Measurements from ENCODE around the gene SRGAP1. TPM values are rescaled to one million over a fixed set of nuclear protein-coding genes. Genes with fewer than 3 reads are reported as not detected.
A peak's percentile ranks its signal among the peaks of the same experiment; 100 is the strongest.

The SRGAP1 gene
- total and polyA plus RNA-seq, 2 of the 8 experiments (the other 6 are each of a cell fraction or from before 2014, with no cell fraction given) = 3.2 to 7.3 TPM

DNA sequence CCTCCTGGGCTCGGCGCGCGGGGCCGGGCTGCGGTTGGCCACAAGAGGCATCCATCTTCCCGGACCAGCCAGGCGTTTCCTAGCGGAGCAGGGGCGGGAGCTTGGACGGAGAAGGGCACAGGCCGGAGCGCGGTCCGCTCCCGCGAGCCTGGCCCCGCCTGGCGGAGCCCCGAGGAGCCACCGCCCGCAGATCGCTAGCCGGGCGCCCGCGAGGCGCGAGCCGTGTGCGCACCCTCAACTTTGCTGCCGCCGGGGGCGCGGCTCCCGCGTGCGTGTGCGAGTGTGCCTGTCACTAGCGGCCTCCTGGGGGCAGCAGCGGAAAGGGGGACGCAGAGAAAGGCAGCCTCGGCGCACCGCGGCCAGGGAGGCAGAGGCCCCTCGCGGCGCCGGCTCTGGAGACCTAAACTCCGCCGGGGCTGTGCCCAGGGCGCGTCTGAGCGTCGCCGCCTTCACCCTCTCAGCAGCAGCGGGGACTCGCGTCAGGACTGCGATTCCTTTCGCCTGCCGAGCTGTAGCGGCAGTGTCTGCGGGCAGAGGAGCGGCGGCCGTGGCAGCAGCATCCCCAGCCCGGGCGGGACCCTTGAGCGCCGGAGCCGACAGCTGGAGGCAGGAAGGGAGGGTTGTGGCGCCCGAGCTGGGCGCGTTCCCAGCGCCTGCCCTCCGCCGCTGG lies 644 bp upstream of the SRGAP1 start (continued):
- TF ChIP-seq SIN3A (conservative IDR thresholded peaks at IDR 0.05 in 1 of 2, IDR thresholded peaks at IDR 0.05 in 1 of 2; ENCODE audit: low read depth in 1 of 2, low read length in 2 of 2) (peak in 1 of 2 experiments; percentile 71; a peak in 2 of 4 replicates), KDM4A (IDR thresholded peaks at IDR 0.05; ENCODE audit: low read depth, low read length, severe bottlenecking) (peak; percentile 97), CBX8 (IDR thresholded peaks at IDR 0.05; ENCODE audit: borderline replicate concordance, low read depth, low read length) (no peak), HDAC2 (IDR thresholded peaks at IDR 0.05; ENCODE audit: borderline replicate concordance in 1 of 2, low read depth in 2 of 2, low read length in 2 of 2) (0 out of 4 replicates have a peak, but pooled peaks of 1 of the 2 experiments have one; percentile 30), BRCA1 (IDR thresholded peaks at IDR 0.05; ENCODE audit: low read depth, low read length) (no peak), POLR2A (IDR thresholded peaks at IDR 0.05; ENCODE audit: control extremely low read depth in 1 of 2, low read depth in 2 of 2, low read length in 2 of 2) (peak in 1 of 2 experiments; percentile 53; a peak in 1 of 3 replicates), ZNF274 (IDR thresholded peaks at IDR 0.05; ENCODE audit: borderline replicate concordance, extremely low read depth, low read length) (no peak), KDM5A (IDR thresholded peaks at IDR 0.05; ENCODE audit: low read length) (0 out of 2 replicates have a peak, but pooled peaks have one; percentile 31), GABPA (IDR thresholded peaks at IDR 0.05; ENCODE audit: borderline replicate concordance, insufficient read depth, low read length) (0 out of 2 replicates have a peak, but pooled peaks have one; percentile 10), PHF8 (conservative IDR thresholded peaks at IDR 0.05; ENCODE audit: low read depth, low read length) (peak; percentile 27; the same call in 1 of the 2 replicates), TAF1 (IDR thresholded peaks at IDR 0.05; ENCODE audit: low read depth, low read length) (peak; percentile 61), SAP30 (IDR thresholded peaks at IDR 0.05; ENCODE audit: insufficient read depth, insufficient replicate concordance, low read length) (no peak), ASH2L (IDR thresholded peaks at IDR 0.05; ENCODE audit: low read length) (peak; percentile 81), EP300 (IDR thresholded peaks at IDR 0.05; ENCODE audit: borderline replicate concordance in 1 of 2, low read depth in 2 of 2, low read length in 2 of 2) (no peak)
- TF ChIP-seq, protein P1, sequence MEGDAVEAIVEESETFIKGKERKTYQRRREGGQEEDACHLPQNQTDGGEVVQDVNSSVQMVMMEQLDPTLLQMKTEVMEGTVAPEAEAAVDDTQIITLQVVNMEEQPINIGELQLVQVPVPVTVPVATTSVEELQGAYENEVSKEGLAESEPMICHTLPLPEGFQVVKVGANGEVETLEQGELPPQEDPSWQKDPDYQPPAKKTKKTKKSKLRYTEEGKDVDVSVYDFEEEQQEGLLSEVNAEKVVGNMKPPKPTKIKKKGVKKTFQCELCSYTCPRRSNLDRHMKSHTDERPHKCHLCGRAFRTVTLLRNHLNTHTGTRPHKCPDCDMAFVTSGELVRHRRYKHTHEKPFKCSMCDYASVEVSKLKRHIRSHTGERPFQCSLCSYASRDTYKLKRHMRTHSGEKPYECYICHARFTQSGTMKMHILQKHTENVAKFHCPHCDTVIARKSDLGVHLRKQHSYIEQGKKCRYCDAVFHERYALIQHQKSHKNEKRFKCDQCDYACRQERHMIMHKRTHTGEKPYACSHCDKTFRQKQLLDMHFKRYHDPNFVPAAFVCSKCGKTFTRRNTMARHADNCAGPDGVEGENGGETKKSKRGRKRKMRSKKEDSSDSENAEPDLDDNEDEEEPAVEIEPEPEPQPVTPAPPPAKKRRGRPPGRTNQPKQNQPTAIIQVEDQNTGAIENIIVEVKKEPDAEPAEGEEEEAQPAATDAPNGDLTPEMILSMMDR (IDR thresholded peaks at IDR 0.05; ENCODE audit: control extremely low read depth in 1 of 3, insufficient read depth in 1 of 3, low read depth in 1 of 3, low read length in 3 of 3) = peak; percentile 87 to 99 (median 88)
- TF ChIP-seq, protein P2, sequence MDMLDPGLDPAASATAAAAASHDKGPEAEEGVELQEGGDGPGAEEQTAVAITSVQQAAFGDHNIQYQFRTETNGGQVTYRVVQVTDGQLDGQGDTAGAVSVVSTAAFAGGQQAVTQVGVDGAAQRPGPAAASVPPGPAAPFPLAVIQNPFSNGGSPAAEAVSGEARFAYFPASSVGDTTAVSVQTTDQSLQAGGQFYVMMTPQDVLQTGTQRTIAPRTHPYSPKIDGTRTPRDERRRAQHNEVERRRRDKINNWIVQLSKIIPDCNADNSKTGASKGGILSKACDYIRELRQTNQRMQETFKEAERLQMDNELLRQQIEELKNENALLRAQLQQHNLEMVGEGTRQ (IDR thresholded peaks at IDR 0.05; ENCODE audit: low read length) = no peak
- TF ChIP-seq, protein P3, sequence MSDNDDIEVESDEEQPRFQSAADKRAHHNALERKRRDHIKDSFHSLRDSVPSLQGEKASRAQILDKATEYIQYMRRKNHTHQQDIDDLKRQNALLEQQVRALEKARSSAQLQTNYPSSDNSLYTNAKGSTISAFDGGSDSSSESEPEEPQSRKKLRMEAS (IDR thresholded peaks at IDR 0.05) = peak; percentile 75
